GM18499 (cell line): ENCODE data around the gene KRT76.

Experiments
- ATAC-seq: cut with Tn5 transposase; IDR thresholded peaks from one replicate; pipeline ENCODE4 v1.9.1; 2021; ENCODE audit warnings: moderate number of reproducible peaks; ENCODE audit not compliant: insufficient read depth, unreplicated experiment

KRT76 gene

GRCh38 chr12:52776913-52777395, at the start of gene KRT76:
KRT76 (minus strand) TSS chr12:52777345; CDS start chr12:52777291, 54 bp downstream.
- ATAC-seq, result no peak

GRCh38 chr12:52825961-52826360, 48.8 kb upstream of the KRT76 start:
- ATAC-seq, result no peak

GRCh38 chr12:52824741-52825410, 47.7 kb upstream of the KRT76 start:
- no peak for ATAC-seq

- no peak for ATAC-seq
Observed at GRCh38 chr12:52823761-52824450, 46.8 kb upstream of the KRT76 start.

GRCh38 chr12:52822771-52823510, 45.8 kb upstream of the KRT76 start:
- ATAC-seq, result no peak

- no peak for ATAC-seq
Observed at GRCh38 chr12:52821826-52822660, 44.9 kb upstream of the KRT76 start.

- no peak for ATAC-seq
Observed at GRCh38 chr12:52821071-52821730, 44.1 kb upstream of the KRT76 start.

- no peak for ATAC-seq
Observed at GRCh38 chr12:52820521-52820920, 43.4 kb upstream of the KRT76 start.

GRCh38 chr12:52819731-52820510, 42.8 kb upstream of the KRT76 start:
- ATAC-seq, result no peak

GRCh38 chr12:52818887-52819420, 41.8 kb upstream of the KRT76 start:
- ATAC-seq, result no peak

- ATAC-seq, result no peak
Observed at GRCh38 chr12:52818388-52818787, 41.2 kb upstream of the KRT76 start.

- no peak for ATAC-seq
Observed at GRCh38 chr12:52817699-52818238, 40.6 kb upstream of the KRT76 start.

GRCh38 chr12:52817003-52817698, 40.0 kb upstream of the KRT76 start:
- ATAC-seq, result no peak

GRCh38 chr12:52815676-52816588, 38.8 kb upstream of the KRT76 start:
- no peak for ATAC-seq

- no peak for ATAC-seq
Observed at GRCh38 chr12:52815161-52815560, 38.0 kb upstream of the KRT76 start.

GRCh38 chr12:52814710-52815155, 37.6 kb upstream of the KRT76 start:
- ATAC-seq, result no peak
